HG02610 (cell line): ENCODE measurements around the gene KRTAP2-2.
"Not testable (repeated sequence)": the region's sequence is repeated elsewhere in the genome, so short reads cannot be mapped to it uniquely, and the experiment has no call there.

Experiments
- ATAC-seq: cut with Tn5 transposase; IDR thresholded peaks from one replicate; pipeline ENCODE4 v1.9.1; 2021; ENCODE audit warnings: mild to moderate bottlenecking, moderate library complexity; ENCODE audit not compliant: unreplicated experiment

KRTAP2-2 gene

DNA sequence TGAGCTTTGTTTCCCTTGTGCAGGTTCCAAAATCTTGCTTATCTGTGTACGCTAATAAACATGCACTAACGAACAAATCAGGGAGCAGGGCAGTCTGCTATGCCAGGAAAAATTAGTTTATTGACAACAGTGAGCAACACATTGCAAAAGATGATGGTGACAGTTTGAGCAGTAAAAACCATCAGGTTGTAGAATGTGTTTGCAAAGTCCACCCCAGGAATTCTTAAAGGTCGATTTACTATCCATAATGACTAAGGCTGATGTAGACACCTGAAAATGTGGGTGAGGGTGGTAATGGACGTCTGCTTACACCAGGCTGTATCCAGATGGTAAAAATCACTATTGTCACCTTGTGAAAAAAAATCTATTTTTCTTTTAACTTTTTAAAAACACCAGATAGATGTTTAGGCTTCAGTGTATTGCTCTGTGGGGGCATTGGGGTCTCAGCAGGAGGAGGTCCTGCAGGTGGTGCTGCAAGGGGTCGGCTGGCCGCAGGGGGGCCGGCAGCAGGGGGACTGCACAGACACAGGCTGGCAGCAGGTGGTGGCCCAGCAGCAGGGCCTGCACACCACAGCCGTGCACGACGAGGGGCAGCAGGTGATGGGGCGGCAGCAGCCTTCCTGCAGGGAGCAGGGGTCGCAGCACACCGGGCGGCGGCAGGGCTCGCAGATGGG, 10.1 kb upstream of the KRTAP2-2 start:
- ATAC-seq = not testable (repeated sequence)

- ATAC-seq = no peak
These were observed 9.3 kb upstream of the KRTAP2-2 start for GRCh38 chr17:41064301-41064700.

DNA sequence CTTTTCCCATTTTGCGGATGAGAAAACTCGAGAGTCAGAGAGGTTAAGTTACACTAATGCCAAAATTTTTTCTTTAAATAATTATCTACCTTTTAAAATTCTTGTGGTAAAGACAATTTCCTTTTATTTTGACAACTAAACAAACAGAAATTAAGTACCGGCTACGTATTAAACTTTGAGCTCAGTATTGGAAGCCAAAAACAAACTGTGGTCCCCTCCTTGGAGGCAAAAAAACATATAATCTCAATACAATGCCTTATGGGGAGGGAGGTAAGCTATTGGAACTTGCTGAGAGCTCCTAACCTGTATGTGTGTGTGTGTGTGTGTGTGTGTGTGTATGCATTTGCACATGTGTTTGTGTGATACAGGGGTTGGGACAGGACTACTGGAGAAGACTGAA, 8.4 kb upstream of the KRTAP2-2 start:
- no peak for ATAC-seq

- no peak for ATAC-seq
These were observed 6.9 kb upstream of the KRTAP2-2 start for GRCh38 chr17:41061964-41062363.

GRCh38 chr17:41060052-41060604, 5.1 kb upstream of the KRTAP2-2 start, which contains the start of gene KRTAP2-3:
Gene KRTAP2-3, minus strand, starts transcription at chr17:41060114. Its CDS starts 64 bp downstream, at chr17:41060050.
- no peak for ATAC-seq

DNA sequence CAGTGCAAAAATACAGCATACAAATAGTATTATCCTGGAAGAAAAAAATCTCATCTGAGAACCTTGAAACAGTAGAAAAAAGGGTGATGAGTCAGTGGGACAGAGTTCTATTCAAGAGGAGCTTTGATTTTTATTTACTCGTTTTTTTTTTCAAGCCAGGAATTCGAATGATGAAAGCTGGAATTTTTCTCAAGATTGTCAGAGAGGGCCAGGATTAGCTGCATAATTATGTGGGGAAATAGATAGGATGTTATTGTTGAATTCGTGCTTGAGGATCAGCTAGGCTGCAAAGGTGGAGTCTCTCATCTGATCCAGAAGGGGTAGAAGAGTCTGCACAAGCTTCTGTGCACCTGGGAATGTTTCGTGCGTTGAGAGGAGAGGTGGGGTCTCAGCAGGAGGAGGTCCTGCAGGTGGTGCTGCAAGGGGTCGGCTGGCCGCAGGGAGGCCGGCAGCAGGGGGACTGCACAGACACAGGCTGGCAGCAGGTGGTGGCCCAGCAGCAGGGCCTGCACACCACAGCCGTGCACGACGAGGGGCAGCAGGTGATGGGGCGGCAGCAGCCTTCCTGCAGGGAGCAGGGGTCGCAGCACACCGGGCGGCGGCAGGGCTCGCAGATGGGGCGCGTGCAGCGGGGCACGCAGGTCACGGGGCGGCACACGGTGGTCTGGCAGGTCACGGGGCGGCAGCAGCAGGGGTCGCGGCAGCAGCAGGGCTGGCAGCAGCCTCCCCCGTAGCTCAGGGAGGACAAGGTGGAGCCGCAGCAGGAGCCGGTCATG, 4.4 kb upstream of the KRTAP2-2 start:
- not testable (repeated sequence) for ATAC-seq

DNA sequence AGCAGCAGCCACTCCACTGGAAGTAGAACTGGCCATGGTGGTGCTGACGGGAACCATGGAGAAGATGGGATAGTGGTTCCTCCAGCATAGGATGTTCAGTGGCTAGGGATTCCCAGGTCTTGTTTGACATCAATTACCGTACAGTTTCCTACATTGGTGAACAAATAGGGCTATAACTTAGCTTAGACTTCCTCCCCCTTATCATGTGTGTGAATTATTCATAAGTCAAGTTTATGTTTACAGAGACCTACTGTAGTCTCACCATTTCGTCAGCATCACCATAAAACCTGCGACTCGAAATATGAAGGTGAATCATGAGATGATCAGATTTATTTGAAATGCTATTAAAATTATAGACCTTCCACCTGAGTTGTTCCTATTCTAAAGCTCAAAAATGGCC, 3.7 kb upstream of the KRTAP2-2 start:
- no peak for ATAC-seq

DNA sequence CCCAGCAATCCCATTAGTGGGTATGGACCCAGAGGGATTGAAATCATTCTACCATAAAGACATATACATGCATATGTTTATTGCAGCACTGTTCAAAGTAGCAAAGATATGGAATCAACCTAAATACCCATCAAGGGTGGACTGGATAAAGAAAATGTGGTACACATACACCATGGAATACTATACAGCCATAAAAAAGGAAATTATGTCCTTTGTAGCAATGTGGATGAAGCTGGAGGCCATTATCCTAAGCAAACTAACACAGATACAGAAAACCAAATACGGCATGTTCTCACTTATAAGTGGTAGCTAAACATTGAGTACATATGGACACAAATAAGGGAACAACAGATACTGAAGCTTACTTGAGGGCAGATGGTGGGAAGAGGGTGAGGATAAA, 2.5 kb upstream of the KRTAP2-2 start:
- no peak for ATAC-seq

DNA sequence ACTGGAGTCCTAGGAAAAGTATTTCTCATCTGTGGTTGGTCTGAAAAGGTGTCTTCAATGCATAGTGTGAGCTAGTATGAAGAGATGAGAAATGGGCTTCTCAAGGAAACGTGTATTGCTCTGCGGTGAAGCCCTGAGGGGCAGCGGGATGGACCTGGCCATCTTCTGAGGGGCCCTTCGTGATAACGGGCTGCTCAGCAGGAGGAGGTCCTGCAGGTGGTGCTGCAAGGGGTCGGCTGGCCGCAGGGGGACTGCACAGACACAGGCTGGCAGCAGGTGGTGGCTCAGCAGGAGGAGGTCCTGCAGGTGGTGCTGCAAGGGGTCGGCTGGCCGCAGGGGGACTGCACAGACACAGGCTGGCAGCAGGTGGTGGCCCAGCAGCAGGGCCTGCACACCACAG, 474 bp downstream of the KRTAP2-2 start:
- not testable (repeated sequence) for ATAC-seq

- no peak for ATAC-seq
These were observed 1.0 kb downstream of the KRTAP2-2 start for GRCh38 chr17:41054025-41054424.

GRCh38 chr17:41052566-41052965, 2.5 kb downstream of the KRTAP2-2 start:
- no peak for ATAC-seq

DNA sequence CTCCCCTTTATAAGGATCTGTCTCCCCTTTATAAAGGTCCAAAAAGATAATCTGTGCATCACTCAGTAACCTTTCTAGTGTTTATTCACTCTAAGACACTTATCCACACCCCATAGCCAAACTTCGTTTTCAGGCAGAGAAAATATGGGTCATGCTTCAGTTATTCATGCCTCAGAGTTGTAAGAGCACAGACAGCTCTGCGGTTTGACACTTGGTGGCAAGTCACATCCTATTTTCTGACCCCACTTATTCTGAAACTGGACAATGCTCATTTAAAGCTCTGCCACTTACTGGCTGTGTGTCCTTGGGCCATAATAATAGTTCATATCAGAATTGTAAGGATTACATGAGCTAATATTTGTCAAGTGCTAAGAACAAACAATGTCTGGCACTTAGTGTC, 5.9 kb downstream of the KRTAP2-2 start:
- ATAC-seq = no peak

- no peak for ATAC-seq
These were observed 6.6 kb downstream of the KRTAP2-2 start for GRCh38 chr17:41048441-41048840.

DNA sequence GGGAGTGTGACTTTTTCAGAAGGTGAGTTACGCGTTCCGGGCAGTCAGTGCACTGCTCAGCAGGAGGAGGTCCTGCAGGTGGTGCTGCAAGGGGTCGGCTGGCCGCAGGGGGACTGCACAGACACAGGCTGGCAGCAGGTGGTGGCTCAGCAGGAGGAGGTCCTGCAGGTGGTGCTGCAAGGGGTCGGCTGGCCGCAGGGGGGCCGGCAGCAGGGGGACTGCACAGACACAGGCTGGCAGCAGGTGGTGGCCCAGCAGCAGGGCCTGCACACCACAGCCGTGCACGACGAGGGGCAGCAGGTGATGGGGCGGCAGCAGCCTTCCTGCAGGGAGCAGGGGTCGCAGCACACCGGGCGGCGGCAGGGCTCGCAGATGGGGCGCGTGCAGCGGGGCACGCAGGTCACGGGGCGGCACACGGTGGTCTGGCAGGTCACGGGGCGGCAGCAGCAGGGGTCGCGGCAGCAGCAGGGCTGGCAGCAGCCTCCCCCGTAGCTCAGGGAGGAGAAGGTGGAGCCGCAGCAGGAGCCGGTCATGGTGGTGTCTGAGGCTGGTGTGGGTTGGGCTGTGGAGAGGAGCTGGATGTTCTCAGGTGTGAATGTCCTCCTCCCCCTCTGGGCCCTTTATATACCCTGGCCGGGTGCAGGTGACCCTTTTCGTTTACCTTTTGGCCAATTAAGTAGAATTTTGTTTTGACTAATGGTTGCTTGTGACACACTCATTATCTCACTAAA, 8.1 kb downstream of the KRTAP2-2 start, which contains the start of gene KRTAP2-1:
Gene KRTAP2-1, minus strand, starts transcription at position 582 of the 731 bp plus-strand sequence. Its CDS starts 49 bp downstream, at position 533.
- ATAC-seq = not testable (repeated sequence)

GRCh38 chr17:41042953-41043352, 12.1 kb downstream of the KRTAP2-2 start:
- no peak for ATAC-seq

GRCh38 chr17:41040783-41041571, 14.1 kb downstream of the KRTAP2-2 start, which contains the start of gene KRTAP1-1:
Gene KRTAP1-1, minus strand, starts transcription at chr17:41041450. Its CDS starts 53 bp downstream, at chr17:41041397.
- not testable (repeated sequence) for ATAC-seq

DNA sequence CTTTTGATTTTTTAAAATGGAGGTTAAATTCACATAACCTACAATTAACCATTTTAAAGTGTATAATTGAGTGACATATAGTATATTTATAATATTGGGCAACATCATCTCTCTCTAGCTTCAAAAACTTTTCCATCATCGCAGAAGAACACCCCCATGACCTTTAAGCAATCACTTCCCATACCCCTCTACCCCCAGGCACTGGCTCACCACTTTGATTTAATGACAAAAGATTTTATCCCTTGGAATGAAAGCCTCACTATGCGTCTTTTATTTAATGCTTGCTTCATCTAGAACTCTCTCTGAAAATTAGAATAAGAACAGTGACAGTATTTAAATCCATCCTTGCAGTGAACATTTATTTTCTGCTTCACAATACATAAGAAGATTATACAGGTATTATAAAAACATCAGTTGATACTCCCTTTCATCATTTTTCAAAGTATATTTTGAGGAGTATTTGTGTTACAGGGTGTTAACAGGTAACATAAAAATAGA, 17.1 kb downstream of the KRTAP2-2 start:
- no peak for ATAC-seq

DNA sequence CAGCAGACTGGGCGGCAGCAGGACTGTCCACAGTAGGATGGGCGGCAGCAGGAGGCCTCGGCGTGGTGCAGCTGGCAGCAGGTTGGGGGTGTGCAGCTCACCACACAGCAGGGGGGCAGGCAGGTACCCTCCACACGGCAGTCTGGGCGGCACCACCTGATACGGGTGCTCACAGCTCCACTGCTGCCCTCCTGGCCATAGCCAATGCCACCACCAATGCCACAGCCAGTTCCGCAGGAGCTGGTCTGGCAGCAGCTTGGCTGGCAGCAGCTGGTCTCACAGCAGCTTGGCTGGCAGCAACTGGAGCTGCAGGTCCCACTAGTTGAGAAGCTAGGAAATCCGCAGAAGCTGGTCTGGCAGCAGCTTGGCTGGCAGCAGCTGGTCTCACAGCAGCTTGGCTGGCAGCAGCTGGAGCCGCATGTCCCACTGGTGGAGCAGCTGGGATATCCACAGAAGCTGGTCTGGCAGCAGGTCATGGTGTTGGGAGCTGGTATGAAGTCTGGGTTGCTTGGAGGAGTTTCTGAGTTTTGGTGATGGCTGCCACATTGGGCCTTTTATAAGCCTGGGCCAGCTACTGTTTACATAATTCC, 20.6 kb downstream of the KRTAP2-2 start, which contains the start of gene KRTAP1-3:
Gene KRTAP1-3, minus strand, starts transcription at position 529 of the 590 bp plus-strand sequence. Its CDS starts 53 bp downstream, at position 476.
- ATAC-seq = not testable (repeated sequence)

- ATAC-seq = no peak
These were observed 25.3 kb downstream of the KRTAP2-2 start, which contains the start of gene KRTAP1-4 for GRCh38 chr17:41029633-41030245. Gene KRTAP1-4, minus strand, starts transcription at chr17:41030195. Its CDS starts 117 bp downstream, at chr17:41030078.
